ENCODE data around the gene VWC2L.

Gene VWC2L

DNA sequence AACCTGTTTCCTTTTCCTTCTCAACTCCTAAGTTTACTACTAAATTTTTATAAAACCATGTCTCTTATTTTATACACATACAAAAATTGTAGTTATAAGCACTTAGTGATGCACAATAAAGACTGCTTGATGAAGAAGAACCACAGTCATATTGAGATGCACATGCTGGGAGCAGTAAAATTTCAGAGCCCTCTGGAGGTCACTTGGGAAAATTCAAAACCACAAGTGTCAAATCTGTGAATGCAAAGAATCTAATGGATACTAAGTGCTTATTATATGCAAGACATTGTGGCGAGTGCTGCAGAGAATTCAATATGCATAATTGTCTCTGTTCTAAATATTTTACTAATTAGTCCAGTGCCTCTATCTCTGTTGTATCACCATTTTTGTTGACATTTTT is 180.5 kb downstream of the VWC2L start:
- H3K27ac ChIP-seq (ENCODE audit: low read depth, low read length) = no peak overlapping the region
- no CpG with 5 or more reads among the region's 1 CpG for WGBS
- H3K4me1 ChIP-seq (ENCODE audit: insufficient read depth, low read length) = peaks cover 4% of the 10 kb centered on the region; the same call in 1 of the 2 replicates
- H3K9me3 ChIP-seq (ENCODE audit: insufficient read depth, low read depth, low read length) = no peaks in the 10 kb centered on the region
- H3K27me3 ChIP-seq (ENCODE audit: insufficient read depth, low read length) = peaks cover 69% of the 10 kb centered on the region
- no peak overlapping the region for H3K4me3 ChIP-seq (ENCODE audit: low read length)
- no peaks in the 10 kb centered on the region for H3K36me3 ChIP-seq (ENCODE audit: insufficient read depth, low read length)
- H3K9ac ChIP-seq (ENCODE audit: low read depth, low read length) = no peak overlapping the region

DNA sequence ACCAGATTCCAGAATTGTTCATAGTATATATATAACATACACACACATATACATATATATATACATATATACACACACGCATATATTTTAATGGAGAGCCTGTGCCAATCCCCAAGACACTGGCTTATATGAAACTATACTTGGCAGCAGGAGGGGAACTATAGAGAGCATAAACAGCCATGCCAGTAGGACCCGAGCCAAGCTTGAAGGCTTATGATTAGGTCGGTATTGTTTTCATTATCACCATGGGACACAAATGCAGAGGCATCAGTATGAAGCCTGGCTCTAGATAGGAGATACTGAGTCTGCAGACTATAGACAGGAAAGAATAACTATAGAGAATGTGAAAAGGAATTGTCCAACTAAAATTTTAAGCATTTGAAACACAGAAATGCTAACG is 181.2 kb downstream of the VWC2L start:
- WGBS = 84% methylated on average over 2 of the region's 4 CpGs
- Histone ChIP-seq H3K9me3 (ENCODE audit: insufficient read depth, low read depth, low read length) (no peaks in the 10 kb centered on the region), H3K27ac (ENCODE audit: low read depth, low read length) (no peak overlapping the region), H3K9ac (ENCODE audit: low read depth, low read length) (no peak overlapping the region), H3K4me3 (ENCODE audit: low read length) (no peak overlapping the region), H3K27me3 (ENCODE audit: insufficient read depth, low read length) (peaks cover 76% of the 10 kb centered on the region), H3K4me1 (ENCODE audit: insufficient read depth, low read length) (peaks cover 4% of the 10 kb centered on the region; the same call in 1 of the 2 replicates), H3K36me3 (ENCODE audit: insufficient read depth, low read length) (no peaks in the 10 kb centered on the region)

DNA sequence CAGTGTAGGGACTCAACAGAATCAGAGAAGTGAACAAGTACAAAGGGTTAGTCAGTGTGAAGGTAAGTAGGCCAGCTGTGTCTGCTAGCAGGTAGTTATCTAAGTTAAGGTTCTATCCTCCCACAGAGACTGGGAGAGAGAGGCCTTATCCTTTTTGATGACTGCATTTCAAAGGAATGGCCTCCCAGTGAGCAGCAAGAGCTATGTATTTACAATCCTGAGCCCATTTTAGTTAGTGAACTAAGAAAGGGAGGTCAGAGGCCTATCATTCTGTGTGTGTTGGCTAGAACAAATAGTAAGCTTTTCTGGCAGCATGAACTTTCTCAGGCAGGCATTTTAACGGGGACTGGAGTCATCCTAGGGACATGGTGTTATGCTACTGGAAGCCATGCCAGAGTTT is 182.9 kb downstream of the VWC2L start:
- Histone ChIP-seq H3K36me3 (ENCODE audit: insufficient read depth, low read length) (no peaks in the 10 kb centered on the region), H3K4me3 (ENCODE audit: low read length) (no peak overlapping the region), H3K9me3 (ENCODE audit: insufficient read depth, low read depth, low read length) (no peaks in the 10 kb centered on the region), H3K27me3 (ENCODE audit: insufficient read depth, low read length) (peaks cover 84% of the 10 kb centered on the region), H3K9ac (ENCODE audit: low read depth, low read length) (no peak overlapping the region), H3K27ac (ENCODE audit: low read depth, low read length) (no peak overlapping the region), H3K4me1 (ENCODE audit: insufficient read depth, low read length) (peaks cover 4% of the 10 kb centered on the region; the same call in 1 of the 2 replicates)
- 4% methylated on average over 1 of the region's 1 CpG for WGBS

DNA sequence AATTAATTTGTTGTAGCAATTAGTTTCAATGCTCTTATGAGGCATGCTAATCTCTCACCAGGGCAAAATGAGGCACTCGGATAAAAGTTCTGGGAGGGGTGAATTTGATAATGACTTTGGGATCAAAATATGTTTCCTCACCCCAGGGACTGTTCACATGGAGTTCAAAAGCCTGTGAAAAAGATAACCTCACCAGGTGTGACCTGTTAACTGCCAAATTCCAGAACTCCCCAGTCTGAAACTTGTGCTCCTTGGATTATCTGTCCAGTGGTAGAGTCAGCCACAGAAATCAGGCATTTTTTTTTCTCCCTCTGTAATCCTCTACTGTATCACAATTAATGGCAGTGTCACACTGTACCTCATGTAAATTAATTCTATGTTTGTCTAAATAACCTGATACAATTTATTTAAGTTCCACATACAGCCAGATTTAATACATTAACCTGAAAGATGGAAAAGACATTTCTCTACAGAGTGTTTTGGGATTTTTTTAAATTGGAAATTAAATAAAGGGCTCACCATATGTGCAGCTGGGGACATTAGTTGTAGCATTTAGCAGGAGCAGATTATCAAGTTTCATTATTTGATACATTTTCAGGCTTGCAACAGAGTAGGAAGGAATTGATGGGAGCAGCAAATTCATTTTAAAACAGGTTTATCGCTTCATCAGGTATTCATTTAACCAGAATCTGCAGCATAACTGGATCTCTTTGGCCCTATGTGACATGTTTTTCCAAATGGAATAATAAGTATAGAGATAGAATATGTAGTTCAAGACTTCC is 191.2 kb downstream of the VWC2L start:
- Histone ChIP-seq H3K27ac (ENCODE audit: low read depth, low read length) (no peak overlapping the region), H3K4me1 (ENCODE audit: insufficient read depth, low read length) (no peaks in the 10 kb centered on the region), H3K4me3 (ENCODE audit: low read length) (no peak overlapping the region), H3K9ac (ENCODE audit: low read depth, low read length) (no peak overlapping the region), H3K9me3 (ENCODE audit: insufficient read depth, low read depth, low read length) (no peaks in the 10 kb centered on the region), H3K27me3 (ENCODE audit: insufficient read depth, low read length) (peaks cover 24% of the 10 kb centered on the region), H3K36me3 (ENCODE audit: insufficient read depth, low read length) (no peaks in the 10 kb centered on the region)
- 100% methylated on average over 2 of the region's 2 CpGs for WGBS

DNA sequence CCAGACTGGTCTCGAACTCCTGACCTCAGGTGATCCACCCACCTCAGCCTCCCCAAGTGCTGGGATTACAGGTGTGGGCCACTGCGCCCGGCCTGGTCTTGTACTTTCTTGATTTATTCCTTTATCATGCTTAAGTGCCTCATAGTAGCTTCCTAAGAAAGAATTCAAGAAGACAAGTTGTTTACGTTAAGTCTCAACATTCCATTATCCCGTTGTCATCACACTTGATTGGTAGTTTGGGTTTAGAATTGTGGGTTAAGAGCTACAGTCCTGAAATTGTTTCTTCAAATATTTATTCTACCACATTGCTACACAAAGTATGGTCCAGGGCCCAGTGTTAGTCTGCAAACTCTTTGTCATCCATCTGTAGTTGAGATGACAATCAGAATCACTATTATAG is 194.0 kb downstream of the VWC2L start:
- H3K4me3 ChIP-seq (ENCODE audit: low read length) = no peak overlapping the region
- 81% methylated on average over 4 of the region's 5 CpGs for WGBS
- no peaks in the 10 kb centered on the region; the same call in 1 of the 2 replicates for H3K27me3 ChIP-seq (ENCODE audit: insufficient read depth, low read length)
- no peaks in the 10 kb centered on the region for H3K9me3 ChIP-seq (ENCODE audit: insufficient read depth, low read depth, low read length)
- H3K4me1 ChIP-seq (ENCODE audit: insufficient read depth, low read length) = no peaks in the 10 kb centered on the region
- H3K27ac ChIP-seq (ENCODE audit: low read depth, low read length) = no peak overlapping the region
- H3K36me3 ChIP-seq (ENCODE audit: insufficient read depth, low read length) = no peaks in the 10 kb centered on the region
- H3K9ac ChIP-seq (ENCODE audit: low read depth, low read length) = no peak overlapping the region

DNA sequence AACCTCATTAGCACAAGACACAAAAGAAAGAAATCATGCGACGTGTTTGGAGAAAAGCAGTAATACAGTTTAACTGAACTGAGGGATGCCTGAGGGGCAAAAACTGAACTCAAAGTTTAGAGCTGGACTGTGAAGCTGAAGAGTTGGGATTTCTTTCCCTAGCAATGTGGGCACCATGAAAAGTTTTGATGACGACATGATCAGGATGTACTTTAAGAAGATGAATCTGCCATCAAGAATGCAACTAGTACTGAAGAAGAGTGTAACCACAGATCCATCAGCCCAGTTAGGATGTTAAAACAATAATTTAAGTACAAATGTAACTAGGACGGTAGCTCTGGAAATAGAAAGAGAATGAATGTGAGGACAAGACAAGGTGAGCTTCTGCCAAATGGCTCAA is 196.2 kb downstream of the VWC2L start:
- WGBS = 92% methylated on average over 4 of the region's 4 CpGs
- Histone ChIP-seq H3K4me1 (ENCODE audit: insufficient read depth, low read length) (peaks cover 5% of the 10 kb centered on the region; the same call in 1 of the 2 replicates), H3K27me3 (ENCODE audit: insufficient read depth, low read length) (no peaks in the 10 kb centered on the region), H3K36me3 (ENCODE audit: insufficient read depth, low read length) (no peaks in the 10 kb centered on the region), H3K9me3 (ENCODE audit: insufficient read depth, low read depth, low read length) (no peaks in the 10 kb centered on the region), H3K9ac (ENCODE audit: low read depth, low read length) (no peak overlapping the region), H3K27ac (ENCODE audit: low read depth, low read length) (no peak overlapping the region), H3K4me3 (ENCODE audit: low read length) (no peak overlapping the region)

DNA sequence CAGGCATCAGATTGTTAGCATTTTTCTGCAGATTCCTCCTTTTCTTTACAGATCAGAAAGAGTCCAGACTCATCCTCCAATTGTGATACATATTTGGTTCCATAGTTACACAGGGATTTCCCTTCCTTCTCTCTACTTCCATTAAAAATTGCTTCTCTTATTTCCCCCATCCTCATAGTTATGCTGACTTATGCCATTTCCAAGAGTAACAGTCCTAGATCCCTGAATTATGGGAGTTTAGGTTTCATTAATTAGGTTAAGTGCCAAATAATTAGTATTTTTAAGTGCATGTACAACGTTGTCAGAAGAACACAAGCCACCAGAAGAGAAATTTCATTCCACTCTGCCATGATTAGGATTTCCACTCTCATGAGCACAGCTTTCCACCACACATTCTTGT is 200.2 kb downstream of the VWC2L start:
- 100% methylated on average over 1 of the region's 1 CpG for WGBS
- H3K4me3 ChIP-seq (ENCODE audit: low read length) = no peak overlapping the region
- H3K4me1 ChIP-seq (ENCODE audit: insufficient read depth, low read length) = peaks cover 5% of the 10 kb centered on the region; the same call in 1 of the 2 replicates
- no peak overlapping the region for H3K27ac ChIP-seq (ENCODE audit: low read depth, low read length)
- no peaks in the 10 kb centered on the region for H3K9me3 ChIP-seq (ENCODE audit: insufficient read depth, low read depth, low read length)
- no peak overlapping the region for H3K9ac ChIP-seq (ENCODE audit: low read depth, low read length)
- H3K36me3 ChIP-seq (ENCODE audit: insufficient read depth, low read length) = no peaks in the 10 kb centered on the region
- no peaks in the 10 kb centered on the region for H3K27me3 ChIP-seq (ENCODE audit: insufficient read depth, low read length)

DNA sequence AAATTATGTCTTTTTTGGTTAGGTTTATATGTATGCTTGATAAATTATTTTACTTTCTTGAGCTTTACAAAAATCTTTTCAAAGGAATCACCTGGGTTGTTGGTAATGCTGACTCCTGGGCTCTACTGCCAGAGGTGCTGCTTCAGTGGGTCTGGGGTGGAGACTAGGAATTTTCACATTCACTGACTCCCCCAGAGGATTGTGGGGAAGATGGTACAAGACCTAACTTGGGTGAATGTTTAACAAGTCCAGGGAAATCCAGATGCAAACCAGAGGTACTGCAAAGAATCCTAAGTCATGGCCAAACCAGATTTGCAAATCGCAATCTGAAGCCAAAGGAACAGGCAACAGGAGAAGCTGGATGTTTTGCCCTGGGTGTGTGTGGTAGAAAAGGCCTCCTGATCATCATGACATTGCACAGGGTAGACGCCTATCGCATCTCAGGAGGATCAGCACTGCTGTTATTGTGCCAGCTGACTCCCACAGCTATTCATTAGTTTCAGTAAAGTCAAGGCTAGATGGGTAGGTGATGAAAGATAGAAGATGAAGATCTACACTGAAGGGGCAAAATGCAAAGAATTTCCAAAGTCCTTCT is 213.4 kb downstream of the VWC2L start:
- no peaks in the 10 kb centered on the region for H3K36me3 ChIP-seq (ENCODE audit: insufficient read depth, low read length)
- H3K4me3 ChIP-seq (ENCODE audit: low read length) = no peak overlapping the region
- H3K27me3 ChIP-seq (ENCODE audit: insufficient read depth, low read length) = no peaks in the 10 kb centered on the region
- no peak overlapping the region for H3K27ac ChIP-seq (ENCODE audit: low read depth, low read length)
- H3K9ac ChIP-seq (ENCODE audit: low read depth, low read length) = no peak overlapping the region
- H3K4me1 ChIP-seq (ENCODE audit: insufficient read depth, low read length) = no peaks in the 10 kb centered on the region
- H3K9me3 ChIP-seq (ENCODE audit: insufficient read depth, low read depth, low read length) = no peaks in the 10 kb centered on the region
- 99% methylated on average over 3 of the region's 3 CpGs for WGBS

DNA sequence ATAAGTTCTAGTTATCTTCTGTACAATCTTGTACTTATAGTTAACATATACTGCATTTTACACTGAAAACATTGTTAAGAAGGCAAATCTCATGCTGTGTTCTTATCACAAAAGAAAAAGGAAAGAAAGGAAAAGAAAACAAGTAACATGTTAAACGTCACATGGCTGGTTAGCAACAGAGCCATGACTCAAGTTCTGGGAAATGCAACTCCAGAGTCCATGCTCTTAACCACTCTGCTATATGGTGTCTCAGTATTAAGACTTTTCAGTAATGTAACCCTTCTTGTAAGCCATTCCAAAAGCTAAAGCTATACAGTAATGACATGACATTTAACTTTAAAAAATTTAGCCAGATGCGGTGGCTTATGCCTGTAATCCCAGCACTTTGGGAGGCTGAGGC is 217.2 kb downstream of the VWC2L start:
- 93% methylated on average over 2 of the region's 2 CpGs for whole genome bisulfite sequencing
- Histone ChIP-seq H3K27ac (ENCODE audit: low read depth, low read length) (no peak overlapping the region), H3K36me3 (ENCODE audit: insufficient read depth, low read length) (no peaks in the 10 kb centered on the region), H3K4me1 (ENCODE audit: insufficient read depth, low read length) (no peaks in the 10 kb centered on the region), H3K4me3 (ENCODE audit: low read length) (no peak overlapping the region), H3K9ac (ENCODE audit: low read depth, low read length) (no peak overlapping the region), H3K9me3 (ENCODE audit: insufficient read depth, low read depth, low read length) (no peaks in the 10 kb centered on the region), H3K27me3 (ENCODE audit: insufficient read depth, low read length) (no peaks in the 10 kb centered on the region)
